Fibroblast of pulmonary artery (primary cell): ENCODE measurements around the gene NYNRIN.
"Not testable (repeated sequence)": the region's sequence is repeated elsewhere in the genome, so short reads cannot be mapped to it uniquely, and the experiment has no call there.

ENCODE experiments used
- DNase-seq: peaks from one replicate; pipeline ENCODE4 v3.0.0-alpha.2; 2010; ENCODE audit warnings: low read depth
- H3K4me3 ChIP-seq: replicated peaks from 2 replicates; pipeline ENCODE4 v1.5.1; 2011; ENCODE audit warnings: low read depth, mild to moderate bottlenecking, control low read depth, low read length, moderate library complexity
- CTCF ChIP-seq: IDR thresholded peaks from 2 replicates; pipeline ENCODE4 v1.5.1; 2011; ENCODE audit warnings: mild to moderate bottlenecking, control low read depth, low read length, inconsistent platforms; ENCODE audit errors: missing control alignments

NYNRIN gene

DNA sequence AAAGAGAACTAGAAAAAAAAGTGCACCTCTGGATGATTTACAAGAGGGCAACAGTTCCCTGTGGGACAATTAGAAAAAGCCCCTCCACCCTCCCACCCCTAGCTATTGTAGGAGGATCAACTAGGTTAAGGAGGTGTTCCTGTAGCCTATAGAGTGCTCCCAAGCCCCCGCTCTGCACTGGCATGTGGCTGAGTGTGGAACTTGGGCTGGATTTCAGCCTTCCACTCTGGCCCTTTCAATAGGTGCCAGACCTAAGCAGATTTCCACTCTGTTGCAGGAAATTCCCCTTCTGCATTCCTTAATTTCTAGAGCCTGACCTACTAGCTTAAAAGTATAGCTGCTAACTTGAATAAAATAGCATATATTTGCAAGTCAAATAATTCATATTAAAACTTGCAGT is 28.1 kb upstream of the NYNRIN start:
- TF ChIP-seq CTCF, result no peak
- no peak overlapping the region for H3K4me3 ChIP-seq
- no peak for DNase-seq

DNA sequence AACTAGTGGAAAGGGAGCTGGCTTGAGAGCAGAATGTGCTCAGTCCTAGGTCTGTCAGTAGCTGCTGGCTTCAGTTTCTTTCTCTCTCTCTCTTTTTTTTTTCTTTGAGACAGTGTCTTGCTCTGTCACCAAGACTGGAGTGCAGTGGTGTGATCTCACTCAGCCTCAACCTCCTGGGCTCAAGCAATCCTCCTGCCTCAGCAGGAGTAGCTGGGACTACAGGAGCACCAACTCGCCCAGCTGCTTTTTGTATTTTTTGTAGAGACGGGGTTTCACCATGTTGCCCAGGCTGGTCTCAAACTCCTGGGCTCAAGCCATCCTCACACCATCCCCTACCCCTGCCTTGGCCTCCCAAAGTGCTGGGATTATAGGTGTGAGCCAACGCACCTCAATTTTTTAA is 27.2 kb upstream of the NYNRIN start:
- DNase-seq, H3K4me3 ChIP-seq: not testable (repeated sequence)

- DNase-seq, result peak; percentile 67
- H3K4me3 ChIP-seq, result no peak overlapping the region
- no peak for TF ChIP-seq CTCF
These were observed 25.9 kb upstream of the NYNRIN start for GRCh38 chr14:24372701-24373416.

GRCh38 chr14:24376448-24377070 is 22.2 kb upstream of the NYNRIN start:
- no peak for TF ChIP-seq CTCF
- no peak for DNase-seq
- no peak overlapping the region for H3K4me3 ChIP-seq

- no peak overlapping the region for H3K4me3 ChIP-seq
- TF ChIP-seq CTCF, result no peak
- no peak for DNase-seq
These were observed 21.7 kb upstream of the NYNRIN start for GRCh38 chr14:24377126-24377525.

DNA sequence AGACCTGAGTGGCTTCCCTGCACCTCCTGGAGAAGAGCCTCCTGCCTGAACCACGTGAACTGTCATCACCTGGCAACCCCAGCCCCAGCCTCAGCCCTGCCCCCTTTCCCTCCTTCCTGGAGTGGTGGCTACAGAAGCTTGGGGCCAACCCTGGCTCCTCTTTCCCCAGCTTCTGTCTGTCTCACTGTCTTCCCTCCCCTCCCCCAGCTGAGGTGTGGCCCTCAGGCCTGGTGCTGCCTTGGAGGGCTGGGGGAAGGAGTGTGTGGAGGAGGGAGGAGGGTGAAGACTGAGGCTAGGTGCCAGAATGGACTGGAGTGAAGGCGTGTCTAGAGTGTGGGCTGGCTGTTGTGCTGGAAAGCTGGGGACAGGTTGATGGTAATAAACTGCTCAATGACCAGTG is 21.1 kb upstream of the NYNRIN start:
- TF ChIP-seq CTCF, result no peak
- no peak overlapping the region for H3K4me3 ChIP-seq
- no peak for DNase-seq

- no peak overlapping the region for H3K4me3 ChIP-seq
- TF ChIP-seq CTCF, result no peak
These were observed 20.5 kb upstream of the NYNRIN start for GRCh38 chr14:24378327-24378726.

More at GRCh38 chr14:24378327-24378726, 20.5 kb upstream of the NYNRIN start:
- DNase-seq, result no peak
